HG03103 (cell line): ENCODE measurements around the gene GDPD5.

Experiments used
- ATAC-seq: cut with Tn5 transposase; IDR thresholded peaks from one replicate; pipeline ENCODE4 v1.9.1; 2021; ENCODE audit warnings: low read depth; ENCODE audit not compliant: unreplicated experiment

GDPD5 gene

DNA sequence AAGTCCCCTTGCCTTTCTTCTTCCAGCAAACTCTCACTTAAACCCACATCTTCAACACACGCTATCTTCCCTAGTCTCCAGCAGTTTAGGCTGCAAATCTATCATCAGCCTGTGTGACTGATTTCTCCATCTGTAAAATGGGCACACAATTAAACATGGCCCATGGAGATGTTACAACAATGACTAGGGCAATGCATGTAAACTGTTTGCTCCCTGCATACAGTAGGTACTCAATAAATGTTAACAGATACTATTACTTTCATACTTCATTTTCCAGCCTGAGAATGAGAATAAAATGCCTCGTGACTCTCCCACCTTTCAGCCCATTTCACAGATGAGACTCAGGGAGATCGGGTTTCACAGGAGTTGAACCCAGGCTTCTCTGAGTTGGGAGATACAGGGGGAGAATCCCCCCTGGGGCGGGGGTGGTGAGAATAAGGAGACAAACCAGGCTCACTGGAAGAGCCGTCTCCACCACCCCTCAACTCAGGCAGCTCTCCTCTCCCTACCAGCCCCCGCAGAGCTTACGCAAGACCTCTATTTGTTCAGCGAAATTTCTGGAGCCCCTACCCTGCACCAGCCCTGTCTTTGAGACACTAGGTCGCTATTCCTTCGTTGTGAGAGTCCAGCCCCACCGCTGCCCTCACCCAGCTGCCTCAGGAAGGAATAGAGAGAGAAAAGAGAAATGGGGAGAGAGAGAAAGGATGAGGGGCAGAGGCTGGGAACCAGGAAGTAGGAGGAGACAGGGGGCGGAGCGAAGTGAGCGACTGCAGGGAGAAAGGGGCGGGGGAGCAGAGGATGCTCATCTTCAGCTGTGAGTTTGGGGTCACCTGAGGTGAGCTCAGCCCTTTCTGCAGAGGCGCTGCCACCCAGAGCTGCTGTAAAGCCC, 50.6 kb downstream of the GDPD5 start:
- no peak for ATAC-seq

DNA sequence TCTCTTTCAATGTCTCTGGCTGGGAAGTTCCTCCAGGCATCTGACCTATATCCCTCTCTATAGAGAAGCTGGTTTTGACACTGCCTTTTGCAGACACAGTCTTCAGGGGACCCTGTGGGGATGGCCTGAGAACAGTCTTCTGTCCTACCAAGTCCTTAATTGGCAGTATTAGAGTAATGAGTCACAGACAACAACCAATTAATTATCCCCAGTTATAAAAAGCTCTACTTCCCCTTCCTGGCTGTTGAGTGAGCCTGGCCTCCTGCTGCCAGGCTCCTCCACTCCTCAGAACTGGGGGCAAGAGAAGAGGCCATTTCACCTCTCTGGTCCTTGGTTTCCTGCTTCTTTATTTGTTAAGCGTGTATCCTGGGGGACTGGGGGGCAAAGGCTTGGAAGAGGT, 51.5 kb downstream of the GDPD5 start:
- no peak for ATAC-seq

DNA sequence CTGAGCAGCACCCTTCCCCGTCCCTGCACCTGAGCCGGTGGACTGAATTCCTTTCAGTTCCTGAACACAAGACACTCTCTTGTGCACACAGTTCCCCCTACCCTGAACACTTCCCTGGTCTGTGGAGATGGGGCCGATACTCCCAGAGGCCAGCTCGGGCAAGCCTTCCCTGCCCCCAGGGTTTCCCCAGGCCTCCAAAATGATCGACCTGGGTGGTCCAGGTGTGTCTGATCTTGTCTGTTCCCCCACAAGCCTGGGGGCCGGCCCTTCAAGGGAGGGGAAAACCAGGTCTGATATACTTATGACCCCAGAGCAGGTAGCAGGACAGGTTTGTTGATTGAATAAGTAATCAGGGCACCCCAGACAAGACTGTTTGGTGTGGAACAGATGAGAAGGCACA, 52.1 kb downstream of the GDPD5 start:
- ATAC-seq, result no peak

DNA sequence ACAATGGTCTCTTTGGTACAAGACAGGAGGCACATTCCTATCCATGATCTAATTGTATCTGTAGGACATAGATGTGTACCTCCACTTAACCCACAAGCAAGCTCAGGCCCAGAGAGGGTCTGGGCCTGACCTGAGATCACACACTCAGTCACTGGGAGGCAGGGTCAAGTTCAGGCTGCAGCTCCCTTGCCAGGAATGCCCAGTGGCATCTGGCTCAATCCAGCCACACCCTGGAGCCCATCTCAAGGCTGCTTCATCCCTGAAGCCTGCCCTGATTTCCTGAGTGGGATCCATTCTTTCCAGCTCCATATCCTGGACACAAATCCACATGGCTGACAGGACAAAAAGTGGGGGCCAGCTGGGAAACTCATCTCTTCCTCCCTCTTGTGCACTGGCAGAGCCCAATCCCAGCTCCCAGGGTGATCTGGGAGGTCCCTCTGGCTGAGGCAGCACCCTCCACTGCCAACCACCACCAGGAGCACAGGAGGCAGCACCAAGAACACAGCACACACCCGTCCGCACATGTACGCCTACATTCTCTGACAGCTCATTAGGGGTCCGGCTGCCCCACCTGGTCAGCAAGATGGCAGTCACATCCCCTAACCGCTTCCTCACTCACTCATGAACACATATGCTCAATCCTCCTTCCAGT, 53.5 kb downstream of the GDPD5 start:
- no peak for ATAC-seq

DNA sequence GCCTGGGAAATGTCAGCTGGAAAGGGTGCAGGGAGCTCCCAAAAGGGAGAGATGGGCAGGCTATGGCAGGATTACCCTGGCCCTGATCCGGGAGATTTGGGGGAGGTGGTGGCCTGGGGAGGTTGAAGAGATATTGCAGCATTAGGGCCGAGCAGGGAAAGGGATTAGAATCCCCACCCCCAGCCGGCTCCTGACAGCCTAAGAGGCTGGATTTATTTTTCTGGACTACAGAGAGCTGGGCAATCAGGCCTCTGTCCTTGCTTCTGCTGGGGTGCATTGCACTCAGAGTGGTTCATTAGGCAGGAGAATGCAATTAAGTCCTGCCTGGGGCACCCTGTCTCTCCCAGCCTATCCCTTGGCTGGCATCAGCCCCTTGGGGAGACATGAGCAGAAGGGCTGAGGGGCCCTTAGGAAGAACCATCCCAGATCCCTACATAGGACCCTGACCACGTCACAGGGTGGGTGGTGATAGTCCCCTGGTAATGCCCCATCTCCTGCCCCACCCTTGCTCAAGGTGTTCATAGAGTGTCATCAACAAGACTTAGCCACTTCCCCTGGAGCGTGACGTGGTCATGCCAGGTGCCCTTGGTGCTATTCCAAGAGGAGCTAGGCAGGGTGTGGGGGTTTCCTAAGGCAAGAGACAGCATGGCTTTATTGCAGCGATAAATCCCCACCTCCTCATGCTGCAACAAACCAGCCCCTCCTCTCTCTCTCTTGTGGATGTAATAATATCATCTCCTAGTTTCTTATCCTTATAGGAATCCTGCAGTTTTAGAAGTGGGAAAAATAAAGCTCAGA, 54.4 kb downstream of the GDPD5 start:
- no peak for ATAC-seq

DNA sequence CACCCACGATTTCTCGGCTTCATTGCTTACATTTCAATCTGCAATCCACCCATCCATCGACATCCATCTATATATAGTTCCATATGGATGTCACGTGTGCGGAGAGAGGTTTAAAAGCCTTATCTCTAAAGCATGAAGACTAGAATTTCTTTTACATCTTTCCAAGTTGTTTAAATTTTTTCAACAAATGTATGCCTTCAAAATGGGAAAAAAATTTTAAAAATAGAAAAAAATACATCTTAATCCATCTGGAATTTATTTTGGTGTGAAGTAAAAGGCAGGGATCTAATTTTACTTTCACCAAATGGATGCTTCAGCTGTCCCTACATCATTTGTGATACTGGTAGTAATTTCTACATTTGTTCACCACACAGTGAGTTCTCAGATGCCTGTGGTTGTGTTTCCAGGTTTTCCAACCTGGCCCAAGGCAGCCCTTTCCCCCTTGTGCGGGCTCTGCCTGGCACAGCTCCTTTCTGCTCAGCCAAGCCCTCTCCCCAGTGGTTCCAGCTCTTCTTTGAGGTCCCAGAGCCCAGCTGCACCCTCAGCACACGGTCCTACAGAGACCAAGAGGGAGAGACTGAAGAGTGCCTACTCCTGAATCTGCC, 55.2 kb downstream of the GDPD5 start:
- no peak for ATAC-seq

DNA sequence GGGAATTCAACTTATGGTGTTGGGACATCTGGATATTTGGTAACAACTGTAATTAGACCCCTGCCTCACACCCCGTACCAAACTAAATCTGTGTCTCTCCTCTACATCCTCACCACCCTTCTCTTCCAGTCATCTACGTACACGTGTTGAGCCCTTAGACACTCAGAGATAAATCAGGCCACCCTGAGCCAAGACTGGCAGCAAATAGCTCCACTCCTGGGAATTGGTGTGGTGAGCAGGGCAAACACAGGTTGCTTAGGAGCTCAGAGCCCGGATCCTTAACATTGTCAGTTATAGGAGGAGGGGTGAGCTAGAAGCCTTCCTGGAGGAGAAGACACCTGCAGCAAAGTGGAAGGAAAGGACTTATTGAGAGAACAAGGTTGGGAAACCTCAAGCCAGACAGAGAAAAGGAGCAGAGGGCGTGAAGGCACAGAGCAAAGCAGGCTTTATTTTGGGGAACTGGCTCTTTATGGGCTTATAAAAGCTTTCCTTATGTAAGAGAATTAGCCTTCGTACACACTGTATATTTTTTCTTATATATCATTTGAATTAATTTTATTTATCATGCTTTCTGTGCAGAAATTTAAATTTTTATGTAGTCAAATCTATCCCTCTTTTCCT, 55.8 kb downstream of the GDPD5 start:
- no peak for ATAC-seq

DNA sequence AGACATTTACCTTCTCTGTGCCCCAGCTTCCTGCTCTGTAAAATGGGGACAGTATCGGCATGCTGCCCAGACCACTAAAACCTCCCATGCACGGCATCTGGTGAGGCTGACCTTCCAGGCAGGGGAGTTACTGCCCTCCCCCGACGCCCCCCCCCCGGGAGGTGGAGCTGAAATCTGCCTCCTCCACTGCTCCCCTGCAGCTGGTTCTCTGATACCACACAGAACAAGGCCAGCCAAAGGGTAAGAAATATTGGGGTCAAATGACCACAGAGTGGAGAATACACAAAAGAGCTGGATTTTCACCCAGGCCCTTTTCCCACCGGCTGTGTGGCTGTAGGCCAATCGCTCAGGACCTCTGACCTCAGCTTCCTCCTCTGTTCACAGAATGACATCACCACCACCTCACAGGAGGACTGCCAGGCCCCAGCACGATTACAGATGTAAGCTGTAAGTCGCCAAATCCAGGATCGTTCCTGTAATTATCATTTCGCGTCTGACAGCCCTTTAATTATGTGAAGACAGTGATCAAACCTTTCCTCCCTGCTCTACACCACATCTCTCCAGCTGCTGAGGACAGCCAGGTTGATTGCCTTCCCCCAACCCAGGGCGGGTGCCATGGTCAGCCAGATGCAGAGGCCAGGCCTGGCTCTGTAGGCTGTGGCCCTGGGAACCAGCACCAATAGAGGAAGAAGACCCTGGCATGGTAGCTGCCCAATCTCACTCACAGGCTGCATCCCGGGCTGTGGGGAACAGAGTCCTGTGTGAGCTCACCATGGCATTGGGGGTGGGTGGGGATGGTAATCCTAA, 57.0 kb downstream of the GDPD5 start:
- ATAC-seq, result no peak

DNA sequence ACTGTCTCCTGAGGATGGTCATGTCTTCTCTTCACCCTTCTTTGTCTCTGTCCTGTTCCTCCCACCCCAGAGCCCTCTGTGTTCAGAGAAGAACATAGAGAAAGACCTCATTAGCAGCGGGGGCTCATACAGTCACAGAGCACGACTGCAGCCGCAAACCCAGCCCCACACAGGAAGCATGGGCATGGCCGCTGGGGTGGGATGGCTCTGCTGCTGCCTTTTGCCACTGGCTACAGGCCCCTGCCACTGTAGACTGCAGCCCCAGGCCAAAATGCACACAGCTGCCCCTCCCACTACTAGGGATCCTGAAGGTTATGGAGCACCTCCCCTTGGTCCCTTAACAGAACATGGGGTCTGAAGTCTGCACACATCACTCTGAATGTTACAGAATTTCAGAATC, 57.9 kb downstream of the GDPD5 start:
- ATAC-seq, result no peak

DNA sequence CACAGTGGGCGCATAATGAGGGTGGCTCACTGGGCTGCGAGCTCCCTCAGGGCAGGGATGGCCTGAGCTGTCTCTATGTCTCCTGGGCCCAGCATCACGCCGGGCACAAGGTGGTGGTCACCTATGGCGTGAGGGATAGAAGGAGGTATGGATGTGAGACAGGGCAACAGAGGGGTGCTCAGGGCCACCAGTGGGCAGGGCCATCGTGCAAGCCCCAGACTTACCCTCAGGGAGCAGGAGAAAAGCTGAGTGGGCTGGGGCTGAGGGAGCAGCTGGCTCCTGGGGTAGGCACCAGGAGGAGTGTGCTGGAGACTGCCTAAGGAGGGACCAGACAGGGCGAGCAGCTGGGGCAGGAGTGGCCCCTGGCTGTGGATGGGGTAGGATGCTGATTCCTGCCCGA, 58.4 kb downstream of the GDPD5 start:
- ATAC-seq, result no peak

DNA sequence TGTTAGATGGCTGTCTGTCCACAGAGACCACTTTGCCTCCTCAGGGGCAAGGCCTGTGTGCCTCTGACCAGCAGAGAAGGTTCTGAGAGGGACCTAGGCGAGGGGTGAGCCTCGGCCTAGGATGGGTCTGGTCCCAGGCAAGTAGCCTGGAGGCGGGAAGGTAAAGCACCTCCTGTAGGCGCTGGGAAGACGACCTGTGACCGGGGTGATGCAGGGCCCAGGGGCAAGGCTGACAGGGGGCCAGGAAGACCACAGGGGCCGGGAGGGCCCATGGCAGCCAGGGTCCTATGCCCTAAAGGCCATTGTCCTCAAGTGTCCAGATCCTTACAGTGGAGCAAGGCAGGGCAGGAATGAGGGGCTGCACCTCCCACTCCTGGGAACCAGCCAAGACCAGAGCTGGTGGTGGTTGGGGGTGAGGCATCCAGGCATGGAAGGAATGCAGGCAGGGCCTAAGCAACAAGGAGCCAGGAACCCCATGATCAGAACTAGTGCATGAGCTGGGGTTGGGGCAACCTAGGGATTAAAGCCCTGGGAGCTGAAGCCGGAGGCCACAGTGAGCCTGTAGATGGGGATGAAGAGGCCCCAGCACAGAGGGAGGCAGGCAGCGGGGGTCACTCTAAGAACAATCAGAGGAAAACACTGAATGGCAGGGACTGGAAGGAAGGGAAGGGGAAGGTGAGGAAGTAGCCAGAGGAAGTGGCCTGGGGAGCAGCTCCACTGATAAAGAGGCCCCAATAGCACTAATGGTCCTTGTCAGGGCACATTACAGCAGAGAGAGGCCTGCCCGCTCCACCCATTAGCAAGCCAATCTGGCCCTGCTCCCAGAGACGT, 59.8 kb downstream of the GDPD5 start:
- ATAC-seq, result no peak

DNA sequence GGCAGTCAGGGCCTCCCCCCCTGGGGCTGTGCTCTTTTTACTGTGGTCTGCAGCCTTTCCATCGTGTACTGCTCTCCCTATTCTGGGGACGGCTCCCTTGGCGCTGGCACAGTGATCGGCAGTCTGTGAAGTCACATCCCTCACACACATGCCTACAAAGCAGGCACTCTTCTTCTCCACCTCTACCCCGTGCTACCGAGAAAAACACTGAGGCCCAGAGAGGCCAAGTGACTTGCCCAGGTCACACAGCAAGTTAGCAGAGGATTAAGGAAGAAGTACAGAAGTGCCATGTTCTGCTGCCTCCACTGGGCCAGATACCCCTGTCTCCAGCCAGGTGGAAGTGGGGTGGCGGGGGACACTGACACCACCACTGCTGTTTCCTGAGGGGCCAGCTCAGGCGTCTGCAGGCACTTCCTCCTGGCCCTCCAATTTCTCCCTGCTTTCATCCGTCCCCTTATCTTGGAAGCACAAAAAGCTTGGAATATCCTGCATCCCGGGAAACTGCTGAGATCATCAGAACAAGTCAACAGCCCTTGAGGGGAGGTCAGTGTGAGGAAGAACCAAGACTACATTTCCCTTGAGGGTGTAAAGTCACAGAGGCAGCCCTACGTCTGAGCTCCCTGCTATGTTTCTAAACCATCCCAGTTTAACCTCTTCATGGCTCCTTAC, 62.5 kb downstream of the GDPD5 start:
- no peak for ATAC-seq

DNA sequence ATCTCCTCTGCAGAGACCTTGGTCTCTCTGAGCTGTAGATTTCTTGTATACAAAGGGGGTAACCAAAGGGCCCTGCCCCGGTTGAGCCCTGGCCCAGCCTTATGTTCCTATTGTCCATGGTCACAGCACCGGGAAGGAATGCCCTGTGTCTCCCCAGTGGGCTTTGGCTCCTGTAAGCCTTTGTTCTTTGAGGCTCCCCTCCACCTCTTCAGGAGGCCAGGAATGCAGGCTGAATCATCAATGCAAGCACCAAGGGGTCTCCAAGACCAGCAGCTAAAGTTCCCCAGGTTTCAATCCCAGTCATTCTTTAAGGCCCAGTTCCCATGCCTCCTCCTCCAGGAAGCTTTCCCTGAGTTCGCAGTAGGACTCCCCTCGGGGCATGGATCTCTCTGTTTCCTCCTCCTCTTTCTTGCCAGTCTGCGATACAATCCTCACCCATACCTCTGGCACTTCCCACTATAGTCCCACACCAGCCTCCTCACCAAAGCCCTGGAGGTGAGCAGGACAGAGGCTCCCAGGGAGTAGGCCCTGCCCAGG, 63.6 kb downstream of the GDPD5 start:
- no peak for ATAC-seq

DNA sequence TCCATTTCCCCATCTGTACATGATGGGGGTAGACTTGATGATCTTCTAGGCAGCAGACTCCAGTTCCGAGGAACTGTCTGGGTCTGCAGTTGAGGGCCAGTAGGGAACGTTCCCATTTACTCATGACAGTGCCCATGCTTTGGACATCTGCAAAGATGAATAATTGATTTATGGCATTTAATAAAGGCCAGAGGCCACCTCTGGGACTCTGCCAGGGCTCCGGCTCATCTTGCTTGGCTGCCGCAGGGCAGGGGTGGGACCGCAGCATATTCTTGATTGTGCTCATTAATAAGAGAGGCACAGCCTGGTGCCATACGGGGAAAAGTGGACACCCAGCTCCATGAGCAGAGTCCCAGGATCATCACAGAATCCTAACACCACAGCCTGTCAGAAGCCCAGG, 64.6 kb downstream of the GDPD5 start:
- ATAC-seq, result no peak

DNA sequence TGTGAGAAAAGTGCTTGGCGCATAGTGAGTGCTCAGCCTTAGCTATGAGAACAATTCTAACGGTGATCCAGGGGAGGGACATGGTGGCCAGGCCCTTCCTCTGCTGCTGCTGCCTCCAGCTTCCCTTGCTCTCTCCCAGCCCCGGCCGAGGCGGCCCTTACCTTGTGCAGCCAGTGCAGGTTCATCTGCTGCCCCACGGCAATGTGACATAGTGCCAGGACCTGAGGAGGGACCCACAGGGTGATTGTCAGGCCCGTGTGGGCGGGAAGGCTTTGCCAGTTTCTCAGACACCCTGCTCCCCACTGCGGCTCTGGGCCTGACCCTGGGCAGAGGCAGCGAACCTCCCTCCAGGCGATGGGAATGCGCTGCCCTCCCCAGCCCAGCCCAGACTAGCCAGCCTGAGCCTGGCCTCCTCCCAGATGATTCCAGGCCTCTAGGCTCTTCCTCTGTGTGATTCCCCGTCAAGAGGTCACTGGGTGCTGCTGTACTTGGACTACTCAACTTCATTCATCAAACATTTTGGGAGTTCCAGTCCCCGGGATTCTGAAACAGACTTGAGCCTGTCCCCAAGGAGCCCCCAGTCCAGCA, 69.1 kb downstream of the GDPD5 start:
- ATAC-seq, result no peak

DNA sequence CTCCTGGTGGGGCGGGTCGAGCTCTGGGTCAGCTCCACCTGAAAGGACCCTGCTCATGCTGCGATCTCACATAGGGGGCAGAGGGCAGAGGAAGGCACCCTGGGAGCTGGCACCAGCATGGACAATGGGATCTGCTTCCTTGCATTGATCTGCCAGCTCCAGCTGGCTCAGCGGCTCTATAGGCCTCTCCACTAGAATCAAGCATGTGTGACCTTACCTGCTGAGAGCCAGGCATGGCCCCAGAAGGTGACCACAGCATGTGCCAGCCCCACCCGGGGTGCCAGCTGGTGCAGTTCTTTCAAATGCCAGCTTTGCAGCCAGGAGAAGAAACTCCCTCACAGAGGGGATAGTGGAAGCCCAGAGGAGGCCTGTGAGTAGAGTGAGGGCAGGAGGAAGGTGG, 70.8 kb downstream of the GDPD5 start:
- ATAC-seq, result no peak

DNA sequence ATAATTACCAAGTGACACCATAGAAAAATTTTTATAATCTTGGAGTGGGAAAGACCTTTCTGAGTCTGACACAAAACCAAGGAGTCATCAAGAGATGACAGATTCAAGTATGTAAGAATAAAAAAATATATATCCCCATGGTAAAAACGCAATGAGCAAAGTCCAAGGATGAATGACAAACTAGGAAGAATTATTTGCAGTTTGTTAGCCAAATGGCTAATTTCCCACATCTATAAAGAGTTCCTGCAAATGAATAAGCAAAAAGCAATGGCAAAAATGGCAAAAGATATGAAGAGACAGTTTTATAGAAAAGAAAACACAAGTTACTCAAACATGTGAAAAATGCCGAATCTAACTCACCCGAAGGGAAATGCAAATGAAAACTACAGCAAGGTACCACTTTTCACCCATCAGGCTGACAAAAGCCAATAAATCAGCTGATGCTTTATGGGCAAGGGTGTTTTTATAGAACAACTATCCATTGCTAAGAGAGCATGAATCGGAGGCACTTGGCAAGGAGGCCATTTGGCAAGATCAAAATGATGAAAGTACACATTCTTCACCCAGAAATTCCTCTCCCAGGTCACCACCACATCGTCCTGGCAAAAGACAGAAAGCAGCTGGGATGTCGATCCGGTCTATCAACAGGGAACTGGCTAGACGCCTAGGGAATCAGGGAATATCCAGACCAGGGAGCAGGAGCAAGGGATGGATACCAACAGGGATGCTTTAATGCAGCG, 71.7 kb downstream of the GDPD5 start:
- ATAC-seq, result no peak
